ENCODE results near the gene PLEKHG2.

The PLEKHG2 gene

DNA sequence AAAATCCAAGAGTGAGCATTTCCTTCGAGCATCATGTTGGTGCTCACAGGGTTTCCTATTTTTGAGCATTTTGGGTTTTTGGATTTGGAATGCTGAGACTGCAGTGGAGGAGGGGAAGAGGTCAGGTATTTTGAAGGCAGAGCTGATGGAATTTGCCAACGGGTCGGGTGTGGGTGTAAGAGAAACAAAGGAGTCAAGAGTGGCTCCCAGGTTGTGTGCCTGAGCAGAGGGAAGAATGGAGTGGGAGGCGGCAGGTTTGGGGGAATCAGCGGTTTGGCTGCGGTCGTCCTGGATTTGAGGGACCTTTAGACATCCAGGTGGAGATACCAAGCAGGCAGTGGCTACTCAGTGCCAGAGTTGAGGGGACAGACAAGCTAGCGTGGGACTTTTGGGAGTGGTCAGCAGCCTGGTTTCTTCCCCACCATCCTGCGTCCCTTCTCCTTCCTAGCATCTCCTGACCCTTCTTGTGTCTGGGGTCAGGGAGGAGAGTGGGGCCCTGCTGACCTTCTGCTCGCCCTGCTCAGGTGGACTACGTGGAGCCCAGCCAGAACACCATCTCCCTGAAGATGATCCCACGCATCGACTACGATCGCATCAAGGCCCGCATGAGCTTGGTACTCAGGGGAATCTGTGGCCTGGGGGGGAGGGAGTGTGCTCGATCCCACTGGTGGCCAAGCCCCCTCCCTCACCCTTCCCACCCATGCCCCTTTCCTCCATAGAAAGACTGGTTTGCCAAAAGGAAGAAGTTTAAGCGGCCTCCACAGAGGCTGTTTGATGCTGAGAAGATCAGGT lies 53.7 kb downstream of the PLEKHG2 start:
- no peak for DNase-seq (ENCODE audit: low read depth)
- no peak for TF ChIP-seq CTCF (conservative IDR thresholded peaks at IDR 0.05; ENCODE audit: low read depth, low read length)
- no peak overlapping the region for H3K4me3 ChIP-seq (ENCODE audit: low read depth, low read length)

GRCh38 chr19:39467941-39468340 lies 55.5 kb downstream of the PLEKHG2 start:
- no peak overlapping the region for H3K4me3 ChIP-seq (ENCODE audit: low read depth, low read length)
- TF ChIP-seq CTCF (conservative IDR thresholded peaks at IDR 0.05; ENCODE audit: low read depth, low read length): no peak
- DNase-seq (ENCODE audit: low read depth): no peak

DNA sequence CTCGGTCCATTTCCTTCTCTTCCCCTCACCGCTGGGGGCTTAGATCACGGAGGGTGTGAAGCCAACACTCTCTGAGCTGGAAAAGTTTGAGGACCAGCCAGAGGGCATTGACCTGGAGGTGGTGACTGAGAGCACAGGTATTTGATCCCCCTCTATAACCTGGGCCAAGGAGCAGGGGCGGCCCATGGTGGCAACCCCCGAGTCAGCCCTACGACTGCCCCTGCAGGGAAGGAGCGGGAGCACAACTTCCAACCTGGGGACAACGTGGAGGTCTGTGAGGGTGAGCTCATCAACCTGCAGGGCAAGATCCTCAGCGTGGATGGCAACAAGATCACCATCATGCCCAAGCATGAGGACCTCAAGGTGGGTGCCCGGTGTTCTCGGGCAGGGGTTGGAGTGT lies 56.6 kb downstream of the PLEKHG2 start:
- H3K4me3 ChIP-seq (ENCODE audit: low read depth, low read length): no peak overlapping the region
- no peak for TF ChIP-seq CTCF (conservative IDR thresholded peaks at IDR 0.05; ENCODE audit: low read depth, low read length)
- no peak for DNase-seq (ENCODE audit: low read depth)

DNA sequence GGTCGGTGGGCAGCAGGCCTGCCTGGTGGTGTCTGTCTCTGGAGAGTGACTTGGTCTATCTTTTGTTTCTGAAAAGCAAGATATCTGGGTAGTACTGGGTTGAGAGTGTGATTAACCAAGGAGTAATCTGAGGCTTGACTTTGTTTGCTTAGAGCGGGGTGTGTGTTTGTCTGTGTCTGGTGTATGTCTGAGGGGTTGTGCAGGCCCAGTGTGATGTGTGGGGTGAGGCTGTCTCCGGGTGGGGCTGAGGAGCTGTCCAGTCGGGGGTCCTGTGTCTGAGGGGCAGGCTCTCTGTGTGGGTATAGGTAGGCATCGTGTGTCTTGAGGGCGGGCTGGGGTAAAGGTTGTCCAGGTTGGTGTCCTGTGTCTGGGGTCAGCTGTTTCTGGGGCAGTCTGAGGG lies 57.1 kb downstream of the PLEKHG2 start:
- H3K4me3 ChIP-seq (ENCODE audit: low read depth, low read length): no peak overlapping the region
- DNase-seq (ENCODE audit: low read depth): no peak
- TF ChIP-seq CTCF (conservative IDR thresholded peaks at IDR 0.05; ENCODE audit: low read depth, low read length): no peak

DNA sequence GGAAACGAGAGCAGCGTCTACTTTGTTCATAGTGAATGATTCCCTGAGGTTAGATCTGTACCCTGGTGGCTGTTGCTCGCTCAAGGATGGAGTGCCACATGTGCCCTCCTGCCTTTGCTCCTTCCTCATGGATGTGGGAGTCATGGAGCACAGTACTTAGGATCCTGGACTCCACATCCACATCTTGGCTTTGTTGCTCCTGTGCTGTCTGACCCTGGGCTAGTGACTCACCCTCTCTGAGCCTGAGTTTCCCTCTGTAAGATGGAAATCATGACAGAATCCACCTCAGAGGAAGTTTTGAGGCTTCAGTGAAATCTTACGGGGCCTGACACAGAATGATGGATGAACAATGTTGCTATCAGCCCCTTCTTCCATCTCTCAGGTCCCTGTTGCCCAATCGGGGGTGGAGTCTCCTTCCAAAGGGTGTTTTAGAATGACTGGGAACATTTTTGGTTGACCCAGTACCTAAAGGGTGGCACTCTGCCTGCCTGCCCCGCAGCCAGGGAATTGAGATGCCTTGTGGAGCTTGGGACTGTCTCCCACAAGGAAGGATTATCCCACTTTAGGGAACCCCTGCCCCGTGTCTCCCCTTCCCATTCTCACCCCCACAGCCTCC lies 58.4 kb downstream of the PLEKHG2 start:
- no peak overlapping the region for H3K4me3 ChIP-seq (ENCODE audit: low read depth, low read length)
- TF ChIP-seq CTCF (conservative IDR thresholded peaks at IDR 0.05; ENCODE audit: low read depth, low read length): no peak
- DNase-seq (ENCODE audit: low read depth): no peak

- no peak for TF ChIP-seq CTCF (conservative IDR thresholded peaks at IDR 0.05; ENCODE audit: low read depth, low read length)
- H3K4me3 ChIP-seq (ENCODE audit: low read depth, low read length): no peak overlapping the region
- no peak for DNase-seq (ENCODE audit: low read depth)
These were observed 59.5 kb downstream of the PLEKHG2 start for GRCh38 chr19:39471756-39472536.

All from choroid plexus epithelial cell (primary cell).